ENCODE results near the gene POT1. TPM values are rescaled to one million over a fixed set of nuclear protein-coding genes. Genes with fewer than 3 reads are reported as not detected.

The POT1 gene
- total RNA-seq, 1 experiment from 2014 or later = 20.2 TPM

DNA sequence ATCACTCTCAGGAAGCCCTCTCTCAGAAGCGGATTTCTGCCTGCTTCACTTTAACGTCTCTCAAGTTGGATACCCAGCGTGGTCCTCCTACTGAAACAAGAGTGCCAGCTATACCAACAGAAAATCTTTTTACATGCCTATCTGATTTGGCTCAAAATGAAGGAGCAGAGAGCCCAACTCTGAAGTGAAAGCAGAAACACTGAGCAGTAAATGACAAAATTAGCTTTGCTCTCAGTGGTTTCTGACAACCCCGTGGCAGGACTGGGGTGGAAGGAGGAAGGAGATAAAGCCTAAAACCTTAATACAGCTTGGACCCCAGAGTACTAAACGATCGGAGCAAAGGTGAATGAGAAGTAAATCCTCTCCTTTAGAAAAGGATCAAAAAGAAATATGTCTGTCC is 139.0 kb downstream of the POT1 start (continued):
- TF ChIP-seq RELA (CRISPR knock-in tag; IDR thresholded peaks at IDR 0.05; ENCODE audit: borderline replicate concordance) = no peak
- TF ChIP-seq GABPB1 (CRISPR knock-in tag; IDR thresholded peaks at IDR 0.05) = no peak
- TF ChIP-seq, protein P1, sequence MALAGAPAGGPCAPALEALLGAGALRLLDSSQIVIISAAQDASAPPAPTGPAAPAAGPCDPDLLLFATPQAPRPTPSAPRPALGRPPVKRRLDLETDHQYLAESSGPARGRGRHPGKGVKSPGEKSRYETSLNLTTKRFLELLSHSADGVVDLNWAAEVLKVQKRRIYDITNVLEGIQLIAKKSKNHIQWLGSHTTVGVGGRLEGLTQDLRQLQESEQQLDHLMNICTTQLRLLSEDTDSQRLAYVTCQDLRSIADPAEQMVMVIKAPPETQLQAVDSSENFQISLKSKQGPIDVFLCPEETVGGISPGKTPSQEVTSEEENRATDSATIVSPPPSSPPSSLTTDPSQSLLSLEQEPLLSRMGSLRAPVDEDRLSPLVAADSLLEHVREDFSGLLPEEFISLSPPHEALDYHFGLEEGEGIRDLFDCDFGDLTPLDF (CRISPR knock-in tag; IDR thresholded peaks at IDR 0.05) = no peak
- TF ChIP-seq, protein P2, sequence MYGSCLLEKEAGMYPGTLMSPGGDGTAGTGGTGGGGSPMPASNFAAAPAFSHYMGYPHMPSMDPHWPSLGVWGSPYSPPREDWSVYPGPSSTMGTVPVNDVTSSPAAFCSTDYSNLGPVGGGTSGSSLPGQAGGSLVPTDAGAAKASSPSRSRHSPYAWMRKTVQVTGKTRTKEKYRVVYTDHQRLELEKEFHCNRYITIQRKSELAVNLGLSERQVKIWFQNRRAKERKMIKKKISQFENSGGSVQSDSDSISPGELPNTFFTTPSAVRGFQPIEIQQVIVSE (CRISPR knock-in tag; IDR thresholded peaks at IDR 0.05; ENCODE audit: borderline replicate concordance) = no peak
- TF ChIP-seq, protein P3, sequence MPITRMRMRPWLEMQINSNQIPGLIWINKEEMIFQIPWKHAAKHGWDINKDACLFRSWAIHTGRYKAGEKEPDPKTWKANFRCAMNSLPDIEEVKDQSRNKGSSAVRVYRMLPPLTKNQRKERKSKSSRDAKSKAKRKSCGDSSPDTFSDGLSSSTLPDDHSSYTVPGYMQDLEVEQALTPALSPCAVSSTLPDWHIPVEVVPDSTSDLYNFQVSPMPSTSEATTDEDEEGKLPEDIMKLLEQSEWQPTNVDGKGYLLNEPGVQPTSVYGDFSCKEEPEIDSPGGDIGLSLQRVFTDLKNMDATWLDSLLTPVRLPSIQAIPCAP (CRISPR knock-in tag; IDR thresholded peaks at IDR 0.05) = no peak
- TF ChIP-seq, protein P4, sequence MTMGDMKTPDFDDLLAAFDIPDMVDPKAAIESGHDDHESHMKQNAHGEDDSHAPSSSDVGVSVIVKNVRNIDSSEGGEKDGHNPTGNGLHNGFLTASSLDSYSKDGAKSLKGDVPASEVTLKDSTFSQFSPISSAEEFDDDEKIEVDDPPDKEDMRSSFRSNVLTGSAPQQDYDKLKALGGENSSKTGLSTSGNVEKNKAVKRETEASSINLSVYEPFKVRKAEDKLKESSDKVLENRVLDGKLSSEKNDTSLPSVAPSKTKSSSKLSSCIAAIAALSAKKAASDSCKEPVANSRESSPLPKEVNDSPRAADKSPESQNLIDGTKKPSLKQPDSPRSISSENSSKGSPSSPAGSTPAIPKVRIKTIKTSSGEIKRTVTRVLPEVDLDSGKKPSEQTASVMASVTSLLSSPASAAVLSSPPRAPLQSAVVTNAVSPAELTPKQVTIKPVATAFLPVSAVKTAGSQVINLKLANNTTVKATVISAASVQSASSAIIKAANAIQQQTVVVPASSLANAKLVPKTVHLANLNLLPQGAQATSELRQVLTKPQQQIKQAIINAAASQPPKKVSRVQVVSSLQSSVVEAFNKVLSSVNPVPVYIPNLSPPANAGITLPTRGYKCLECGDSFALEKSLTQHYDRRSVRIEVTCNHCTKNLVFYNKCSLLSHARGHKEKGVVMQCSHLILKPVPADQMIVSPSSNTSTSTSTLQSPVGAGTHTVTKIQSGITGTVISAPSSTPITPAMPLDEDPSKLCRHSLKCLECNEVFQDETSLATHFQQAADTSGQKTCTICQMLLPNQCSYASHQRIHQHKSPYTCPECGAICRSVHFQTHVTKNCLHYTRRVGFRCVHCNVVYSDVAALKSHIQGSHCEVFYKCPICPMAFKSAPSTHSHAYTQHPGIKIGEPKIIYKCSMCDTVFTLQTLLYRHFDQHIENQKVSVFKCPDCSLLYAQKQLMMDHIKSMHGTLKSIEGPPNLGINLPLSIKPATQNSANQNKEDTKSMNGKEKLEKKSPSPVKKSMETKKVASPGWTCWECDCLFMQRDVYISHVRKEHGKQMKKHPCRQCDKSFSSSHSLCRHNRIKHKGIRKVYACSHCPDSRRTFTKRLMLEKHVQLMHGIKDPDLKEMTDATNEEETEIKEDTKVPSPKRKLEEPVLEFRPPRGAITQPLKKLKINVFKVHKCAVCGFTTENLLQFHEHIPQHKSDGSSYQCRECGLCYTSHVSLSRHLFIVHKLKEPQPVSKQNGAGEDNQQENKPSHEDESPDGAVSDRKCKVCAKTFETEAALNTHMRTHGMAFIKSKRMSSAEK (CRISPR knock-in tag; IDR thresholded peaks at IDR 0.05; ENCODE audit: borderline replicate concordance) = no peak
- TF ChIP-seq, protein P5, sequence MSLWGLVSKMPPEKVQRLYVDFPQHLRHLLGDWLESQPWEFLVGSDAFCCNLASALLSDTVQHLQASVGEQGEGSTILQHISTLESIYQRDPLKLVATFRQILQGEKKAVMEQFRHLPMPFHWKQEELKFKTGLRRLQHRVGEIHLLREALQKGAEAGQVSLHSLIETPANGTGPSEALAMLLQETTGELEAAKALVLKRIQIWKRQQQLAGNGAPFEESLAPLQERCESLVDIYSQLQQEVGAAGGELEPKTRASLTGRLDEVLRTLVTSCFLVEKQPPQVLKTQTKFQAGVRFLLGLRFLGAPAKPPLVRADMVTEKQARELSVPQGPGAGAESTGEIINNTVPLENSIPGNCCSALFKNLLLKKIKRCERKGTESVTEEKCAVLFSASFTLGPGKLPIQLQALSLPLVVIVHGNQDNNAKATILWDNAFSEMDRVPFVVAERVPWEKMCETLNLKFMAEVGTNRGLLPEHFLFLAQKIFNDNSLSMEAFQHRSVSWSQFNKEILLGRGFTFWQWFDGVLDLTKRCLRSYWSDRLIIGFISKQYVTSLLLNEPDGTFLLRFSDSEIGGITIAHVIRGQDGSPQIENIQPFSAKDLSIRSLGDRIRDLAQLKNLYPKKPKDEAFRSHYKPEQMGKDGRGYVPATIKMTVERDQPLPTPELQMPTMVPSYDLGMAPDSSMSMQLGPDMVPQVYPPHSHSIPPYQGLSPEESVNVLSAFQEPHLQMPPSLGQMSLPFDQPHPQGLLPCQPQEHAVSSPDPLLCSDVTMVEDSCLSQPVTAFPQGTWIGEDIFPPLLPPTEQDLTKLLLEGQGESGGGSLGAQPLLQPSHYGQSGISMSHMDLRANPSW (CRISPR knock-in tag; conservative IDR thresholded peaks at IDR 0.05; ENCODE audit: low read depth) = no peak
- no peak for TF ChIP-seq GRHL2 (CRISPR knock-in tag; IDR thresholded peaks at IDR 0.05; ENCODE audit: insufficient replicate concordance, severe bottlenecking)
- TF ChIP-seq, protein P6, sequence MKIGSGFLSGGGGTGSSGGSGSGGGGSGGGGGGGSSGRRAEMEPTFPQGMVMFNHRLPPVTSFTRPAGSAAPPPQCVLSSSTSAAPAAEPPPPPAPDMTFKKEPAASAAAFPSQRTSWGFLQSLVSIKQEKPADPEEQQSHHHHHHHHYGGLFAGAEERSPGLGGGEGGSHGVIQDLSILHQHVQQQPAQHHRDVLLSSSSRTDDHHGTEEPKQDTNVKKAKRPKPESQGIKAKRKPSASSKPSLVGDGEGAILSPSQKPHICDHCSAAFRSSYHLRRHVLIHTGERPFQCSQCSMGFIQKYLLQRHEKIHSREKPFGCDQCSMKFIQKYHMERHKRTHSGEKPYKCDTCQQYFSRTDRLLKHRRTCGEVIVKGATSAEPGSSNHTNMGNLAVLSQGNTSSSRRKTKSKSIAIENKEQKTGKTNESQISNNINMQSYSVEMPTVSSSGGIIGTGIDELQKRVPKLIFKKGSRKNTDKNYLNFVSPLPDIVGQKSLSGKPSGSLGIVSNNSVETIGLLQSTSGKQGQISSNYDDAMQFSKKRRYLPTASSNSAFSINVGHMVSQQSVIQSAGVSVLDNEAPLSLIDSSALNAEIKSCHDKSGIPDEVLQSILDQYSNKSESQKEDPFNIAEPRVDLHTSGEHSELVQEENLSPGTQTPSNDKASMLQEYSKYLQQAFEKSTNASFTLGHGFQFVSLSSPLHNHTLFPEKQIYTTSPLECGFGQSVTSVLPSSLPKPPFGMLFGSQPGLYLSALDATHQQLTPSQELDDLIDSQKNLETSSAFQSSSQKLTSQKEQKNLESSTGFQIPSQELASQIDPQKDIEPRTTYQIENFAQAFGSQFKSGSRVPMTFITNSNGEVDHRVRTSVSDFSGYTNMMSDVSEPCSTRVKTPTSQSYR (CRISPR knock-in tag; IDR thresholded peaks at IDR 0.05) = no peak
- TF ChIP-seq ZMAT4 (CRISPR knock-in tag; IDR thresholded peaks at IDR 0.05) = no peak

GRCh38 chr7:124785994-124786393 is 143.6 kb downstream of the POT1 start:
- ATAC-seq = no peak
- Mint-ChIP-seq H3K4me1 (peaks cover 31% of the 10 kb centered on the region), H3K36me3 (peaks cover 3% of the 10 kb centered on the region; the same call in 1 of the 2 replicates), H3K27ac (no peak overlapping the region), H3K27me3 (ENCODE audit: low read depth) (no peaks in the 10 kb centered on the region), H3K9me3 (peaks cover 9% of the 10 kb centered on the region), H3K4me3 (no peak overlapping the region)
- DNase-seq (ENCODE audit: low spot score) = no peak
- ChIA-PET POLR2A (no interaction called here), CTCF (interaction anchor here (1.5 kb wide), 1 partner anchor 34 kb away, joined by 4 read pairs; no protein-coding TSS in a partner anchor)
- no peak for TF ChIP-seq ESRRA (CRISPR knock-in tag; IDR thresholded peaks at IDR 0.05; ENCODE audit: borderline replicate concordance)
- no peak for TF ChIP-seq ZNF671 (CRISPR knock-in tag; IDR thresholded peaks at IDR 0.05)
- no peak for TF ChIP-seq OVOL2 (CRISPR knock-in tag; IDR thresholded peaks at IDR 0.05; ENCODE audit: borderline replicate concordance)
- TF ChIP-seq, protein P7, sequence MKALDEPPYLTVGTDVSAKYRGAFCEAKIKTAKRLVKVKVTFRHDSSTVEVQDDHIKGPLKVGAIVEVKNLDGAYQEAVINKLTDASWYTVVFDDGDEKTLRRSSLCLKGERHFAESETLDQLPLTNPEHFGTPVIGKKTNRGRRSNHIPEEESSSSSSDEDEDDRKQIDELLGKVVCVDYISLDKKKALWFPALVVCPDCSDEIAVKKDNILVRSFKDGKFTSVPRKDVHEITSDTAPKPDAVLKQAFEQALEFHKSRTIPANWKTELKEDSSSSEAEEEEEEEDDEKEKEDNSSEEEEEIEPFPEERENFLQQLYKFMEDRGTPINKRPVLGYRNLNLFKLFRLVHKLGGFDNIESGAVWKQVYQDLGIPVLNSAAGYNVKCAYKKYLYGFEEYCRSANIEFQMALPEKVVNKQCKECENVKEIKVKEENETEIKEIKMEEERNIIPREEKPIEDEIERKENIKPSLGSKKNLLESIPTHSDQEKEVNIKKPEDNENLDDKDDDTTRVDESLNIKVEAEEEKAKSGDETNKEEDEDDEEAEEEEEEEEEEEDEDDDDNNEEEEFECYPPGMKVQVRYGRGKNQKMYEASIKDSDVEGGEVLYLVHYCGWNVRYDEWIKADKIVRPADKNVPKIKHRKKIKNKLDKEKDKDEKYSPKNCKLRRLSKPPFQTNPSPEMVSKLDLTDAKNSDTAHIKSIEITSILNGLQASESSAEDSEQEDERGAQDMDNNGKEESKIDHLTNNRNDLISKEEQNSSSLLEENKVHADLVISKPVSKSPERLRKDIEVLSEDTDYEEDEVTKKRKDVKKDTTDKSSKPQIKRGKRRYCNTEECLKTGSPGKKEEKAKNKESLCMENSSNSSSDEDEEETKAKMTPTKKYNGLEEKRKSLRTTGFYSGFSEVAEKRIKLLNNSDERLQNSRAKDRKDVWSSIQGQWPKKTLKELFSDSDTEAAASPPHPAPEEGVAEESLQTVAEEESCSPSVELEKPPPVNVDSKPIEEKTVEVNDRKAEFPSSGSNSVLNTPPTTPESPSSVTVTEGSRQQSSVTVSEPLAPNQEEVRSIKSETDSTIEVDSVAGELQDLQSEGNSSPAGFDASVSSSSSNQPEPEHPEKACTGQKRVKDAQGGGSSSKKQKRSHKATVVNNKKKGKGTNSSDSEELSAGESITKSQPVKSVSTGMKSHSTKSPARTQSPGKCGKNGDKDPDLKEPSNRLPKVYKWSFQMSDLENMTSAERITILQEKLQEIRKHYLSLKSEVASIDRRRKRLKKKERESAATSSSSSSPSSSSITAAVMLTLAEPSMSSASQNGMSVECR (CRISPR knock-in tag; IDR thresholded peaks at IDR 0.05; ENCODE audit: borderline replicate concordance) = no peak
- TF ChIP-seq, protein P5 (CRISPR knock-in tag; conservative IDR thresholded peaks at IDR 0.05; ENCODE audit: low read depth) = no peak

Data from WTC11 (cell line).